GM19455 (cell line): ENCODE data around the gene CIP2A.

Experiments used
- ATAC-seq: cut with Tn5 transposase; IDR thresholded peaks from one replicate; pipeline ENCODE4 v1.9.1; 2021; ENCODE audit not compliant: unreplicated experiment

CIP2A gene

DNA sequence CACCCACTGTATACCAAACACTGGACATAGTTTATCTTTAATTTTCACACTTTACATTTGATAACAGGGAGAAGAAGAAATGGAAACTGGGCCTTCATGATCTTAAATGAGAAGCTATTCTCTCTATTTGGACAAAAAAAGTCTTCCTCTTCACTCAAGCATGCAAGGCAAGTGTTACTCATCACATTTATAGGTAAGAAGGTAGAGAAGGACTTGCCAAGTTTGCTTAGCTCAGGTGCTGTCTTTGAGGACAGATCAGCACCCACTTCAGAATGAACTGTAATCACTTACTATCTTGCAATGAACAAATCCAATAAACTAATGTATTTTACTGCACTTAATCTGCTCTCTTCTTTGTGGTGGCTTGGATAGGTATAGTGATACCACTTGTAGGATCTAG lies 77.7 kb downstream of the CIP2A start:
- ATAC-seq: no peak

DNA sequence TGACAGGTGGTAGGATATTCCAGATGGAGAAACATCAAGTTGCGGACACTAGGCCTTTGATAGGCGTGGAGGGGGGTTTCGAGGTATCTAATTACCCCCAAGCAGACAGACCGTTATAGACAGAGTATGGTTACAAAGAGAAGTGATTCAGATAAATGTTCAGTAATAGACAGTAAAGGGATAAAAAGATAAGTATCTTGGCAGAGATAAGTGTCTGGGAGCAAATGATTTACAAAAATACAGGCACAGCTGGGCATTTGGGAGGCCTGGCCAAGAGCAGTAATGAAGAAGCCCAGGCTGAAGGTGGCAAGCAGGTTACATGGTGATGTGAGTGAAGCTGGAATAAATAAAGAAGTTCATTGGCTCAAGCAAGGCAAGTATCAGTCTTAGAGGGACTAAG lies 78.2 kb downstream of the CIP2A start:
- no peak for ATAC-seq

DNA sequence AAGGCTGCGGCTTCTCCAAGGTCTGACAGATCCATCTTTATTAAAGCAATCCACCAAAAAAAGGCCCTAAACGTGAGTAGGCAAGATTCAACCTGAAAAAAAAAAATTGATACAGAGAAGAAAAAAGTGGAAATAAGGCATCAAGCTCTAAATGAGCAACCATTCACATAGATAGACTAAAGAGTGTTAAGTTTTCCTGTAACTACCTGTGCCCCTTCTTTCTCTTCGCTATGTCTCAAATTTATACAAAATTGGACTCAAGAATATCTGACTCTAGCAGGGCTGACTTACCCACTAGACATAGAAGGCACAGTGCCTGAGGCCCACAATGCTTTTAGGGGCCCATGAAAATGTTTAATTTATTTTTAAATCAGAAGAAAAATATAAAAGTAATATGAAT lies 78.7 kb downstream of the CIP2A start, which contains the start of gene MYH15:
TSS of gene MYH15 (minus strand) at position 101 of the 400 bp plus-strand sequence. CDS start at position 35, 66 bp downstream.
- ATAC-seq: no peak

DNA sequence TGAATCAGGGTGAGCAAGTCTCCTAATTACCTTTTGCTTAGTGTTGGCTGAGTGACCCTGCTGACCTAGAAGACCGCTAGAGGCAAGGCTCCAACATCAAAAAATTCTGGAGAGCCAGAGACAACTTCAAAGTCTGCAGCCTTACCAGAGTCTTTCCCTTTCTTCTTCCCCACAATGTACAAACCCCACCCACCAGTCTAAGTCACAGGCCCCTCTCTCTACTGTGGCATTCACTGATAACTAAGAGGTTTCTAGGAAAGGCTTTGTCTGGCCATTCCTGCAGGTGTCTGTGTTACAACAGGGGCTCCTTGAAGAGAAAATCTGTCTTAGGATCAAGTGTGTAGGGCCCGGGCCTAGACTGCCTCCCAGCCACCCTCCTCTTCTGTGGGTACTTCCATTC lies 79.4 kb downstream of the CIP2A start:
- no peak for ATAC-seq

DNA sequence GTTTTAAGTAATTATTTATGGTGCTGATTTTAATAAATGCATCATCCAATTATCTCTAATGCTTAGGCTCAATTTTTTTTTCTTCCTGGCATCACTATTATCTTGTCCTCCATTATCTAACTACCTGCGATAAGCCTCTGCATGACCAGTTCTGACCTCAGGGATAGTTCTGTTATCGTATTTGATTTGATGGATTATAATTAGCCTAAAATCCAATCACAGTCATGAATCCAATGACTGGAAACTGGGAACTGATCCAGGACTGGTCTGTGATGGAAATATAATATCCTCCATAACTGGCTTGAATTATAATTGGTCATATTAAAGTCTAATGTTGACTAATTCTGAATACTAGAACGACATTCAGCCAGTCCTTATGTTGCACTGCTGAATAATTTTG lies 80.0 kb downstream of the CIP2A start:
- no peak for ATAC-seq

DNA sequence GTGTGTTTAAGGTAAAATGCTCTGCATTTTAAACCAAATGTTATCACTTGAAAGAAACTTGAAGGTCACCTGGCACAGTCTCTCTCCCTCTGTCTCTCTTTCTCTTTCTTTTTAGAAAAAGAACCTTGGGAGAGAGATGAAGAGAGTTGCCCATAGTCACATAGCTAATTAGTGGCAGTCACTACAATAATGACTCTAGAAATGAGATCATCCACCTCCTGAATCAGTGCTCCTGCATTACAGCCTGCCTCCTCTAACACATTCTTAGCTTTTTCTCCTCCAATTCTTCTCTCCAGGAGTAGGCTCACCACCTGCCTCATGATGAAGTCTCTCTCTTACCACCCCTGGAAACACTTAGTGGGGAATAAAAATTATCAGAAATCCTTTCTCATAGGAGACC lies 81.3 kb downstream of the CIP2A start:
- ATAC-seq: no peak

DNA sequence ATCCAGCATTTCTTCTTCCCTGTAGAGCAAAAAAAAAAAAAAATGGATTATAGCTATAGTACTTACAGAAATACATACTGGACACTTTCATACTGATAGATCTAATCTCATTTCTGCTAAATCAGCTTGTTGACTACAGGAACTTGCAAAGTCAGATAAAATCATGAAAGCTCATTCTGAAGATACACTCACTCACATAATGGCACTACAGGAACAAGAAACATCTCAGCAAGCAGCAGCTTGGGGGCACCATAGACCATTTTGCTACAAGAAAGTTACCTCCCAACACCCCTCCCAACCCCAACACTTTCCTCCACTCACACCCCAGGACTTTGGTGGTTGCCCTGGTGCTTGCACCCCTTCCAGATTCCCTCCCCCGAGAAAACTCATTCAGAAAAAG lies 83.4 kb downstream of the CIP2A start:
- ATAC-seq: no peak

DNA sequence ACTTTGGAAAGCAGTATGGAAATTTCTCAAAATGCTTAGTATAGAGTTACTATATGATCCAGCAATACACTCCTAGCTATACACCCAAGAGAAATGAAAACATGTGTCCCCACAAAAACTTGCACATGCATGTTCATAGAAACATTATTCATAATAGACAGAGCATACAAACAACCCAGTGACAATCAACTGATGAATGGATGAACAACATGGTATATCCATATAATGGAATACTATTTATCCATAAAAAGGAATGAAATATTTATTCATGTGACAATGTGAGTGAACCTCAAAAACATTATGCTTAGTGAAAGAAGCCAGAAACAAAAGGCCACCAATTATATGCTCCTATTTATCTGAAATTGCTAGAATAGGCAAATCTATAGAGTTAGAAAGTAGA lies 85.5 kb downstream of the CIP2A start:
- ATAC-seq: no peak

DNA sequence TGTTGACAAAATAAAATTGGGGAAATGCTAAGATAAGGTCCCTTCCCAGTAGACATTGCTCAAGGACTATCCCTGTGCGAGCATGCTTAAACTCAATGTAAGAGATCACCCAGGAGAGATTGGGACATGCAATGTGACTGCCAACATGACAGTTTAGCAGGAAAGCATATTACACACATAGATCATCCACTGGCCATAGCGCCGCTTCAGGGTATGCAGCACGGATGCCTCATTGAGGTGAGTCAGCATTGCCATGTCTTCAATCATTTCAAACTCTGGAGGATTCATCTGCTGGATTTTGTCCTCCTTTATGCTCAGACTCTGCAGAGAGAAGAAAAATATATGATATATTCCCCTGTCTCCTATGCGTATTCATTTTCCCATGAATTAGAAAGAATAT lies 87.7 kb downstream of the CIP2A start:
- no peak for ATAC-seq

DNA sequence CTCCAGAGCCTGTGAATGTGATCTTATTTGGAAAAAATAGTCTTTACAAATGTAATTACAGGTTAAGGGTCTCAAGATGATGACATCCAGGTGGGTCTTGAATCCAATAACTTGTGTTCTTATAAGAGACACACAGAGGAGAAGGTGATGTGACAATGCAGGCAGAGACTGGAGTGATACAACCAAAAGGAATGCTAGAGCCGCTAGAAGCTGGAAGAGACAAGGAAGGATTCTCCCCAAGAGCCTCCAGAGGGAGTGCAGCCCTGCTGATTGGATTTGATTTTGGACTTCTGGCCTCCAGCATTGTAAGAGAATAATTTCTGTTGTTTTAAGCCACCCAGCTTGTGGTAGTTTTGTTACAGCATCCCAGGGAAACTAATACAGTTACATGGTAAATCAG lies 88.5 kb downstream of the CIP2A start:
- no peak for ATAC-seq
